Trophoblast cell (in vitro differentiated cells and primary cell): ENCODE data around the gene ZNF469.

Experiments used
- DNase-seq, 2 donors: peaks; one replicate each; pipeline ENCODE4 v3.0.0-alpha.2; 2016
- H2AFZ ChIP-seq: 2 replicates; pipeline ENCODE4 v1.6.1; 2013; ENCODE audit warnings: low read length, moderate library complexity, mild to moderate bottlenecking; ENCODE audit not compliant: insufficient read depth, poor library complexity
- H2AK5ac ChIP-seq: 2 replicates; pipeline ENCODE4 v1.6.1; 2013; ENCODE audit warnings: mild to moderate bottlenecking, low read length
- H2BK120ac ChIP-seq: 2 replicates; pipeline ENCODE4 v1.6.1; 2013; ENCODE audit warnings: low read length, mild to moderate bottlenecking, moderate library complexity; ENCODE audit not compliant: insufficient read depth, poor library complexity
- H2BK12ac ChIP-seq: 2 replicates; pipeline ENCODE4 v1.6.1; 2013; ENCODE audit warnings: mild to moderate bottlenecking, low read length, moderate library complexity
- H2BK5ac ChIP-seq: 2 replicates; pipeline ENCODE4 v1.6.1; 2013; ENCODE audit warnings: low read length, low read depth, moderate library complexity, mild to moderate bottlenecking; ENCODE audit not compliant: poor library complexity
- H3K14ac ChIP-seq: 2 replicates; pipeline ENCODE4 v1.6.1; 2013; ENCODE audit warnings: mild to moderate bottlenecking, low read length
- H3K18ac ChIP-seq: 2 replicates; pipeline ENCODE4 v1.6.1; 2013; ENCODE audit warnings: mild to moderate bottlenecking, low read length
- H3K23ac ChIP-seq: 2 replicates; pipeline ENCODE4 v1.6.1; 2013; ENCODE audit warnings: low read length
- H3K27ac ChIP-seq: 2 replicates; pipeline ENCODE4 v1.5.1; 2013; ENCODE audit warnings: low read depth, mild to moderate bottlenecking, inconsistent platforms, low read length, moderate library complexity
- H3K27me3 ChIP-seq: 2 replicates; pipeline ENCODE4 v1.6.1; 2013; ENCODE audit warnings: inconsistent platforms, mild to moderate bottlenecking, low read length, moderate library complexity; ENCODE audit not compliant: insufficient read depth
- H3K36me3 ChIP-seq, 2 experiments: 1 replicate in 1 of 2; 2 replicates in 1 of 2; pipeline ENCODE4 v1.6.1; 2013; ENCODE audit warnings: low read length in 2 of 2, mild to moderate bottlenecking in 2 of 2, moderate library complexity in 1 of 2; ENCODE audit not compliant: insufficient read depth in 2 of 2, control insufficient read depth in 1 of 2
- H3K4ac ChIP-seq: 2 replicates; pipeline ENCODE4 v1.6.1; 2013; ENCODE audit warnings: low read depth, mild to moderate bottlenecking, low read length, moderate library complexity
- H3K4me1 ChIP-seq, 2 experiments: 1 replicate in 1 of 2; 2 replicates in 1 of 2; pipeline ENCODE4 v1.6.1; 2013; ENCODE audit warnings: low read length in 2 of 2, mild to moderate bottlenecking in 2 of 2, moderate library complexity in 1 of 2; ENCODE audit not compliant: insufficient read depth in 2 of 2, control insufficient read depth in 1 of 2
- H3K4me2 ChIP-seq: 2 replicates; pipeline ENCODE4 v1.6.1; 2013; ENCODE audit warnings: inconsistent platforms, mild to moderate bottlenecking, low read length, moderate library complexity
- H3K4me3 ChIP-seq: 2 replicates; pipeline ENCODE4 v1.5.1; 2013; ENCODE audit warnings: mild to moderate bottlenecking, low read depth, low read length, inconsistent platforms
- H3K79me1 ChIP-seq: one replicate; pipeline ENCODE4 v1.6.1; 2013; ENCODE audit warnings: low read length
- H3K79me2 ChIP-seq: 2 replicates; pipeline ENCODE4 v1.6.1; 2013; ENCODE audit warnings: low read length, mild to moderate bottlenecking; ENCODE audit not compliant: control insufficient read depth, insufficient read depth, poor library complexity
- H3K9ac ChIP-seq: 2 replicates; pipeline ENCODE4 v1.6.1; 2013; ENCODE audit warnings: mild to moderate bottlenecking, low read length
- H3K9me3 ChIP-seq: 2 replicates; pipeline ENCODE4 v1.6.1; 2013; ENCODE audit warnings: low read depth, mild to moderate bottlenecking, control low read depth, inconsistent platforms, low read length; ENCODE audit not compliant: insufficient read depth
- H4K12ac ChIP-seq: 2 replicates; pipeline ENCODE4 v1.6.1; 2013; ENCODE audit warnings: low read depth, mild to moderate bottlenecking, low read length, moderate library complexity
- H4K8ac ChIP-seq: 2 replicates; pipeline ENCODE4 v1.6.1; 2013; ENCODE audit warnings: low read depth, mild to moderate bottlenecking, low read length, moderate library complexity
- H4K91ac ChIP-seq: one replicate; pipeline ENCODE4 v1.6.1; 2013; ENCODE audit warnings: low read depth, mild to moderate bottlenecking, low read length, moderate library complexity
- WGBS: extraction: QIAGEN DNeasy Blood & Tissue Kit; methylation state at CpG from one replicate; pipeline ENCODE4 v1.1.7; 2013; ENCODE audit warnings: missing lambda C conversion rate; ENCODE audit not compliant: insufficient read length, insufficient coverage; ENCODE audit errors: extremely low coverage; 5-methylcytosine and 5-hydroxymethylcytosine counted together

ZNF469 gene

GRCh38 chr16:88421871-88422433 is 39.2 kb downstream of the ZNF469 start:
- Histone ChIP-seq H3K9me3 (no peaks in the 10 kb centered on the region), H2BK120ac (no peak overlapping the region), H3K14ac (no peak overlapping the region), H4K8ac (no peak overlapping the region), H2BK12ac (no peak overlapping the region), H4K91ac (no peak overlapping the region), H3K79me1 (no peaks in the 10 kb centered on the region), H3K36me3 (no peaks in the 10 kb centered on the region), H3K4me1 (no peaks in the 10 kb centered on the region), H2AFZ (no peak overlapping the region), H3K4ac (no peak overlapping the region), H3K18ac (no peak overlapping the region), H3K4me2 (no peak overlapping the region), H2BK5ac (no peak overlapping the region), H3K23ac (no peak overlapping the region), H4K12ac (no peak overlapping the region), H3K27me3 (no peaks in the 10 kb centered on the region), H3K4me3 (no peak overlapping the region), H3K9ac (no peak overlapping the region), H3K79me2 (no peaks in the 10 kb centered on the region), H3K27ac (no peak overlapping the region), H2AK5ac (no peak overlapping the region)
- WGBS: no CpG with 5 or more reads among the region's 5 CpGs
- DNase-seq: no peak

GRCh38 chr16:88422733-88423447 is 40.1 kb downstream of the ZNF469 start:
- Histone ChIP-seq H3K4me3 (no peak overlapping the region), H2BK12ac (no peak overlapping the region), H2AK5ac (no peak overlapping the region), H4K8ac (no peak overlapping the region), H3K79me2 (no peaks in the 10 kb centered on the region), H3K18ac (no peak overlapping the region), H4K91ac (no peak overlapping the region), H3K14ac (no peak overlapping the region), H3K4ac (no peak overlapping the region), H3K27me3 (no peaks in the 10 kb centered on the region), H3K9ac (no peak overlapping the region), H3K23ac (no peak overlapping the region), H3K27ac (no peak overlapping the region), H3K36me3 (no peaks in the 10 kb centered on the region), H3K4me1 (no peaks in the 10 kb centered on the region), H2BK120ac (no peak overlapping the region), H2BK5ac (no peak overlapping the region), H3K79me1 (no peaks in the 10 kb centered on the region), H3K4me2 (no peak overlapping the region), H3K9me3 (no peaks in the 10 kb centered on the region), H2AFZ (no peak overlapping the region), H4K12ac (no peak overlapping the region)
- no peak for DNase-seq
- WGBS: no CpG with 5 or more reads among the region's 3 CpGs

- no peak overlapping the region for H3K23ac ChIP-seq
- H2BK12ac ChIP-seq: no peak overlapping the region
- no peak overlapping the region for H4K8ac ChIP-seq
- no peak overlapping the region for H2AFZ ChIP-seq
- H3K4me2 ChIP-seq: no peak overlapping the region
- no peak overlapping the region for H2AK5ac ChIP-seq
- H3K4me3 ChIP-seq: no peak overlapping the region
- whole genome bisulfite sequencing: no CpG with 5 or more reads among the region's 6 CpGs
- no peak overlapping the region for H2BK120ac ChIP-seq
- H3K9me3 ChIP-seq: no peaks in the 10 kb centered on the region
- no peak overlapping the region for H4K91ac ChIP-seq
- no peak overlapping the region for H3K27ac ChIP-seq
- H3K36me3 ChIP-seq: no peaks in the 10 kb centered on the region
- no peak overlapping the region for H3K14ac ChIP-seq
- no peaks in the 10 kb centered on the region for H3K79me2 ChIP-seq
- H4K12ac ChIP-seq: no peak overlapping the region
- H3K27me3 ChIP-seq: no peaks in the 10 kb centered on the region
- H3K79me1 ChIP-seq: no peaks in the 10 kb centered on the region
- no peak overlapping the region for H2BK5ac ChIP-seq
- no peak for DNase-seq
- no peak overlapping the region for H3K4ac ChIP-seq
- H3K9ac ChIP-seq: no peak overlapping the region
- no peak overlapping the region for H3K18ac ChIP-seq
- H3K4me1 ChIP-seq: no peaks in the 10 kb centered on the region
Measured at GRCh38 chr16:88423448-88423850, 40.7 kb downstream of the ZNF469 start.

- H3K4me1 ChIP-seq: no peaks in the 10 kb centered on the region
- no peak overlapping the region for H4K91ac ChIP-seq
- no peak overlapping the region for H3K9ac ChIP-seq
- no peak overlapping the region for H2BK12ac ChIP-seq
- no peak overlapping the region for H3K4me2 ChIP-seq
- no peaks in the 10 kb centered on the region for H3K9me3 ChIP-seq
- no peaks in the 10 kb centered on the region for H3K79me2 ChIP-seq
- H2AFZ ChIP-seq: no peak overlapping the region
- no peak overlapping the region for H4K12ac ChIP-seq
- no peak overlapping the region for H3K27ac ChIP-seq
- no peak overlapping the region for H3K4ac ChIP-seq
- no peak overlapping the region for H2AK5ac ChIP-seq
- H3K79me1 ChIP-seq: no peaks in the 10 kb centered on the region
- no peak overlapping the region for H3K23ac ChIP-seq
- no peak overlapping the region for H4K8ac ChIP-seq
- H2BK5ac ChIP-seq: no peak overlapping the region
- no peak overlapping the region for H3K4me3 ChIP-seq
- H2BK120ac ChIP-seq: no peak overlapping the region
- H3K18ac ChIP-seq: no peak overlapping the region
- no peaks in the 10 kb centered on the region for H3K36me3 ChIP-seq
- H3K14ac ChIP-seq: no peak overlapping the region
- DNase-seq: no peak
- no peaks in the 10 kb centered on the region for H3K27me3 ChIP-seq
- no CpG with 5 or more reads among the region's 24 CpGs for WGBS
Measured at GRCh38 chr16:88424587-88425235, 42.0 kb downstream of the ZNF469 start.
